Activated CD8-positive, alpha-beta memory T cell treated with anti-CD3 and anti-CD28 coated beads for 36 hours (primary cell): Measurements from ENCODE around the gene AHNAK2. TPM values are rescaled to one million over a fixed set of nuclear protein-coding genes. Genes with fewer than 3 reads are reported as not detected.
"Not testable (repeated sequence)": the region's sequence is repeated elsewhere in the genome, so short reads cannot be mapped to it uniquely, and the experiment has no call there.

ENCODE experiments used
- CTCF ChIA-PET: fragments of 350-600 bp; sonication (Branson Sonifier 250); formaldehyde crosslinking; loops from one replicate; lab custom pipeline; 2021; ENCODE audit warnings: antibody characterized with exemption; lab: Charles Lee
- POLR2A ChIA-PET: fragments of 350-600 bp; sonication (Branson Sonifier 250); formaldehyde crosslinking; loops from one replicate; lab custom pipeline; 2021; ENCODE audit warnings: antibody characterized with exemption; lab: Charles Lee
- total RNA-seq, 2 experiments: library from RNA; stranded (reverse); gene quantifications; one replicate each; pipeline ENCODE4 v1.2.3, GENCODE V29; 2021

AHNAK2 gene
- under 1 TPM in 1 of 2 experiments, not detected in 1; 0.02 TPM for total RNA-seq

GRCh38 chr14:104977681-104978653 lies at the start of gene AHNAK2:
AHNAK2 (minus strand) TSS chr14:104978374; CDS start chr14:104978237, 137 bp downstream.
- CTCF ChIA-PET = interaction anchor here (0.6 to 8.4 kb wide), 3 partner anchors 58 to 963 kb away, joined by 3 to 108 read pairs (median 3); no protein-coding TSS in a partner anchor
- POLR2A ChIA-PET = no interaction called here

GRCh38 chr14:105027718-105028117 lies 49.5 kb upstream of the AHNAK2 start:
- CTCF ChIA-PET = interaction anchor here (1.0 kb wide), 1 partner anchor 18 kb away, joined by 5 read pairs; no protein-coding TSS in a partner anchor
- POLR2A ChIA-PET = not testable (repeated sequence)

GRCh38 chr14:105026802-105027563 lies 48.8 kb upstream of the AHNAK2 start:
- ChIA-PET POLR2A (interaction anchor here (0.9 kb wide), 1 partner anchor 41 kb away, joined by 3 read pairs; no protein-coding TSS in a partner anchor), CTCF (interaction anchor here (0.7 to 2.0 kb wide), 2 partner anchors 18 to 38 kb away, joined by 3 to 5 read pairs; partner anchors contain the start of gene GPR132)

GRCh38 chr14:105026033-105026785 lies 48.0 kb upstream of the AHNAK2 start:
- ChIA-PET CTCF (interaction anchor here (0.7 to 2.0 kb wide), 6 partner anchors 9 to 52 kb away, joined by 3 to 8 read pairs (median 4); partner anchors contain the start of gene GPR132), POLR2A (interaction anchor here (0.6 to 0.9 kb wide), 2 partner anchors 39 to 42 kb away, joined by 3 to 4 read pairs; partner anchors contain the start of gene GPR132)

- POLR2A ChIA-PET = interaction anchor here (0.6 kb wide), 1 partner anchor 40 kb away, joined by 4 read pairs; the partner anchor contains the start of gene GPR132
- CTCF ChIA-PET = interaction anchor here (1.0 to 2.3 kb wide), 6 partner anchors 10 to 51 kb away, joined by 3 to 8 read pairs (median 4); partner anchors contain the start of genes CLBA1 and GPR132
These were observed 47.3 kb upstream of the AHNAK2 start for GRCh38 chr14:105025429-105025828.

DNA sequence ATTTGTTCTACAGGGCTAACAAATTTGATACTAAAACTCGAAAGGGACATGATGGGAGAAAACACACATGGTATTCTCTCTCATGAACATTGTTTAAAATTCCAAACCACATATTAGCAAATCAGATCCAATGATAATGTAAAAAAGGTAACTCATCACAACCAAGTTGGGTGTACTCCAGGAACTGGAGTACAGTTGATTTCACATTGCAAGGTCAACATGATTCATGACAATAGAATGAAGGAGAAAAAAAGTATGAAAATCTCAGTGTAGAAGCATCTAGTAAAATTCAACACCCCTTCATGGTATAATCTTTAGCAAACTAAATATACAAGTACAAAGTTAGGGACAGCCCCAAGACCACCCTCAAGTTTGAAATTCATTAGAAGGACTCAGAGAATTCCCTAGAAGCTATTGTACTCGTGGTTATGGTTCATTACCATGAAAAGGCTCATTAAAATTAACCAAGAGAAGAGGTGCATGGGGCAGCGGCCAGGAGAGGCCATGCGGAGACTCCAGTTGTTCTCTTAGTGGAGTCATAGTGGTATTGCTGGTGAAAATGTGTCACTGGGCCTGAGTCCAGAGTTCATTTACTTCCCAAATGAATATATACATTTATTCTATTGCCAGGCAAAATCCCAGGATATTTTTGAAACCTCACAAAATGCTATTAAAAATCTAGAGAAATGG lies 45.8 kb upstream of the AHNAK2 start:
- POLR2A ChIA-PET = no interaction called here

DNA sequence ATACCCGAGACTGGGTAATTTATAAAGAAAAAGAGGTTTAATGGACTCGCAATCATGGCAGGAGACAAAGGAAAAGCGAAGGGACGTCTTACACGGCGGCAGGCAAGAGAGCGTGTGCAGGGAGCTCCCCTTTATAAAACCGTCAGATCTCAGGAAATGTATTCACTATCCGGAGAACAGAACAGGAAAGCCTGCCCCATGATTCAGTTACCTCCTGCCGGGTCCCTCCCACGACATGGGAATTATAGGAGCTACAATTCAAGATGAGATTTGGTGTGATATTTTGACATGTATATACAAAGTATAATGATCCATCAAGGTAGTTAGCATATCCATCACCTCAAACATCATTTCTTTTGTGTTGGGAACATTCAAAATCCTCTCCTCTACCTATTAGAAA lies 45.0 kb upstream of the AHNAK2 start:
- POLR2A ChIA-PET = no interaction called here
- CTCF ChIA-PET = no interaction called here

More for the DNA sequence above, 45.8 kb upstream of the AHNAK2 start:
- CTCF ChIA-PET = interaction anchor here (2.3 kb wide), 1 partner anchor 39 kb away, joined by 5 read pairs; the partner anchor contains the start of gene CLBA1

- CTCF ChIA-PET = interaction anchor here (0.7 to 2.5 kb wide), 2 partner anchors 24 to 271 kb away, joined by 3 to 10 read pairs; no protein-coding TSS in a partner anchor
- POLR2A ChIA-PET = no interaction called here
These were observed 44.1 kb upstream of the AHNAK2 start for GRCh38 chr14:105022276-105022670.

GRCh38 chr14:105021656-105022275 lies 43.6 kb upstream of the AHNAK2 start:
- ChIA-PET POLR2A (interaction anchor here (0.9 to 2.2 kb wide), 5 partner anchors 36 to 460 kb away, joined by 3 to 11 read pairs (median 3); partner anchors contain the start of genes CLBA1 and GPR132), CTCF (interaction anchor here (0.7 to 2.5 kb wide), 6 partner anchors 24 to 271 kb away, joined by 3 to 10 read pairs (median 3); partner anchors contain the start of gene GPR132)

DNA sequence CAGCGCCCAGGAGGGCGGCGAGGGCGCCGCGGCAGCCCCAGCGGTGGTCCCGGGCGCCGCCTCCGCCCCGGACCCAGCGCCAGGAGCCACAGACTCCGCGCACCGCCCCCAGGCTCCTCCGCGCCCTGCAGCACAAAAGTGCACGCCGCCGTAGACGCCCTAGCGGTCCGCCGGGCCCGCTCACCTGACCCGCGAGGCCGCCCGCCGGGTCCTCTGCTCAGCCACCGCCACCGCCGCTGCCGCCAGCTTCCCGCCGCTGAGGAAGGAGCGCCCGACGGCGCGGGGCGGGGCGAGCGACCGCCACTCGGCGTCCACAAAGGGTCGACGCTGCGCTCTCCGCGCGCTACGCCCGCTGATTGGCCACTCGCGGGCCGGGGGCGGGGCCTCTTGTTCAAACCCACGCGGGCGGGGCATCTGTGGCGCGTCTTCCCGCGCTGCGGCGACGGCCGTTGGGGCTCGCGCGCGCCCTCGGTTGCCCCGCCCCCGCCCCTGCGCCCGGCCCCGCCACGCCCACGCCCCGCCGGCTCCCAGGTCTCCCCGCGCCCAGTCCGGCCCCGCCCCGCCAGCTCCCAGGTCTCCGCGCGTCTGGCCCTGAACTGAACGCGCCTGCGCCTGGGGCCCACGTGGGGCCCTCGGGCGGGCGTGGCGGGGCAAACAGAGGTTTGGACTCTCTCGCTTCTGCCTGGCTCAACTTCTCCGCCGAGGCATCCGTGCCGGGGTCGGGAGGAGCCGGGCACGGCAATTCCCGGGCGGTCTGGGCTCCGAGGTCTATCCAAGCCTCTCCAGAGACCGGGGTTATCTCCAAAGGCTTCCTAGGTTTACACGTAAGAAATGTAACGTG lies 42.9 kb upstream of the AHNAK2 start, which contains the start of gene CDCA4:
Gene CDCA4, minus strand, starts transcription at position 269 of the 841 bp plus-strand sequence. CDS start 9,154 bp downstream, outside the sequence.
- CTCF ChIA-PET = interaction anchor here (0.8 to 2.5 kb wide), 8 partner anchors 15 to 68 kb away, joined by 3 to 10 read pairs (median 4); partner anchors contain the start of genes CLBA1 and GPR132
- POLR2A ChIA-PET = interaction anchor here (0.9 to 2.2 kb wide), 6 partner anchors 26 to 461 kb away, joined by 3 to 11 read pairs (median 3); partner anchors contain the start of genes CLBA1 and GPR132

DNA sequence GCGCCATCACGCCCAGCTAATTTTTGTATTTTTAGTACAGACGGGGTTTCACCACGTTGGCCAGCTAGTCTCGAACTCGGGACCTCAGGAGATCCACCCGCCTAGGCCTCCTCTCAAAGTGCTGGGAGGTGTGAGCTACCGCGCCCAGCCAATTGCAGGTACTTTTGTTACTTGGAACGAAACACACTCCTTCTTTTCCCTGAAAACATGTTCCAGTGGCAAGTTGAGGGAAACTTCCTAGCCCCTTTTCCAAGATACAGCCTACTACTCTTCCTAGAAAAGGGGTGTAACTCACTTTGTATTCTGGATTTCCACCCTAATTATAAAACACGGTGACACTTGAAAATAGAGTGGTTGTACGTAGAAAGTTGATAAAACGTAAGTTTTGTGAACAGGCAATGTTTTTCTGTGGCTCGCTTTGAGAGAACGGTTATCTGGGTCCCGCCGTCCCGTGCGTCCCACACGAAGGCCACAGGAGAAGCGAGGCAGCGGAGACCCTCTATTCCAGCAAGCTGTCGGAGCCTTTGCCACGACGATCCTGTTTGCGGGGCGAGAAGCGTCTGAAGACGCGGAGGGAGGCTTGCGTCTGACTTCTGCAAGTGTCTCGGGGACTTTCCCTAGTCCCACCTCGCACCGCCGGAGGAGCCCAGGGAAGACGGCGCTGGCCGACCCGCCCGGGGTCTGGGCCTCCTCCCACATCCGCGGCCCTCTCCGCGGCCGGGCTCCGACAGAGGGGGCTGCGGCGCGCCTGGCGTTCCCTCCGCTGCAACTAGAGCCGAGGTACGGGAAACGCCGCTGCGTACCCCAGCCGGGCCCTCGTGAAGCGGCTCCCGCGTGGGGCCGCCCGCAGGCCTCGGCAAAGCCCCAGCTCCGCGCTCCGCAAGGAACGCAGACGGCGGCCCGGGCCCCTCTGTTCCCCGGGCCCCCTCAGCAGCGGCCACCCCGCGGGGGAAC lies 42.0 kb upstream of the AHNAK2 start:
- ChIA-PET CTCF (interaction anchor here (0.8 to 5.2 kb wide), 8 partner anchors 14 to 51 kb away, joined by 3 to 32 read pairs (median 5); partner anchors contain the start of genes CLBA1 and GPR132), POLR2A (interaction anchor here (0.9 to 2.2 kb wide), 4 partner anchors 26 to 46 kb away, joined by 3 to 11 read pairs (median 4); partner anchors contain the start of genes CLBA1 and GPR132)

GRCh38 chr14:105018414-105018813 lies 40.2 kb upstream of the AHNAK2 start:
- ChIA-PET POLR2A (no interaction called here), CTCF (interaction anchor here (0.5 to 5.2 kb wide), 4 partner anchors 25 to 44 kb away, joined by 3 to 32 read pairs (median 4); no protein-coding TSS in a partner anchor)

DNA sequence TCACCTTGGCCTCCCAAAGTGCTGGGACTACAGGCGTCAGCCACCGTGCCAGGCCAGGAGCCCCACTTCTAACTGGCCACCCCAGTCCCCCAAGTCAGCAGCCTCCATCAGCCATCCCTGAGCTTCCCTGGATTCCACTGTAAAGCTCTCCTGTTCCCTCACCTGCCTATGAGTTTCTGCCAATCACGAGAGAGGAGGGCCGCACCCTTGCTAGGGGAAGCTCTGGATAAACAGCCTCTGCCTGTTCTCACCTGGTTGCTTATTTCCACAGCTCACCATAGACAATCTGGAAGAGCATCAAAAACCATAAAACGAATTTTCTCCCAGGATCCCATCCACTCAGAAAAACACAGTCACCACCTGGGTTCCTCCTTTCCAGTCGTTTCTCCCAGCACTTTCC lies 37.7 kb upstream of the AHNAK2 start:
- CTCF ChIA-PET = interaction anchor here (0.8 to 5.2 kb wide), 2 partner anchors 29 to 76 kb away, joined by 3 to 32 read pairs; no protein-coding TSS in a partner anchor
- POLR2A ChIA-PET = no interaction called here

- POLR2A ChIA-PET = no interaction called here
- CTCF ChIA-PET = interaction anchor here (0.8 to 5.2 kb wide), 2 partner anchors 30 to 76 kb away, joined by 3 to 32 read pairs; no protein-coding TSS in a partner anchor
These were observed 37.1 kb upstream of the AHNAK2 start for GRCh38 chr14:105015242-105015641.
